ENCODE data around the gene CASQ1. TPM values are rescaled to one million over a fixed set of nuclear protein-coding genes. Genes with fewer than 3 reads are reported as not detected.

The CASQ1 gene
- total and polyA plus RNA-seq, 9 of the 15 experiments (the other 6 are each of a cell fraction or from before 2014, with no cell fraction given): not detected

DNA sequence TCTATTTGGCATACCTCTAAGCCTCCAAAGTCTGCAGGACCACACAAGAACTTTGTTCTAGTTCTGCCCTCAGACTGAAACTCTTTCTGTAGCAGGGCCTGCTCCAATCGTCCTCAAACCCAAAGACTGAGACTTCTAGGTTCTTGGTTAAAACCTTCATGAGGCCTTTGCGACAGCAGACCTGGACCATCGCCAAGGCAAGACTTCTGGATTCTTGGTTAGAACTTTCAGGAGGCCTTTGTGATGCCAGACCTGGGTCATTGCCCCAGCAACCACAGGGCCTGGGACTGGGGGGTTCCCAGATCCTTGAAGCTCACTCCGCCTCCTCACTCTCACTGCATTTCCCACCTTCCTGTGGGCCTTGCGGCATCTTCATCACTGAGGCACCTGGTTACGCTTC is 39.1 kb upstream of the CASQ1 start, which contains the start of gene ATP1A4 (continued):
- TF ChIP-seq, protein P1, sequence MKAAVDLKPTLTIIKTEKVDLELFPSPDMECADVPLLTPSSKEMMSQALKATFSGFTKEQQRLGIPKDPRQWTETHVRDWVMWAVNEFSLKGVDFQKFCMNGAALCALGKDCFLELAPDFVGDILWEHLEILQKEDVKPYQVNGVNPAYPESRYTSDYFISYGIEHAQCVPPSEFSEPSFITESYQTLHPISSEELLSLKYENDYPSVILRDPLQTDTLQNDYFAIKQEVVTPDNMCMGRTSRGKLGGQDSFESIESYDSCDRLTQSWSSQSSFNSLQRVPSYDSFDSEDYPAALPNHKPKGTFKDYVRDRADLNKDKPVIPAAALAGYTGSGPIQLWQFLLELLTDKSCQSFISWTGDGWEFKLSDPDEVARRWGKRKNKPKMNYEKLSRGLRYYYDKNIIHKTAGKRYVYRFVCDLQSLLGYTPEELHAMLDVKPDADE (conservative IDR thresholded peaks at IDR 0.05; ENCODE audit: control insufficient read depth, low read depth, low read length): no peak
- TF ChIP-seq STAT5B (CRISPR knock-in tag; IDR thresholded peaks at IDR 0.05) (no peak), ESRRB (CRISPR knock-in tag; IDR thresholded peaks at IDR 0.05; ENCODE audit: borderline replicate concordance) (no peak)
- TF ChIP-seq, protein P2, sequence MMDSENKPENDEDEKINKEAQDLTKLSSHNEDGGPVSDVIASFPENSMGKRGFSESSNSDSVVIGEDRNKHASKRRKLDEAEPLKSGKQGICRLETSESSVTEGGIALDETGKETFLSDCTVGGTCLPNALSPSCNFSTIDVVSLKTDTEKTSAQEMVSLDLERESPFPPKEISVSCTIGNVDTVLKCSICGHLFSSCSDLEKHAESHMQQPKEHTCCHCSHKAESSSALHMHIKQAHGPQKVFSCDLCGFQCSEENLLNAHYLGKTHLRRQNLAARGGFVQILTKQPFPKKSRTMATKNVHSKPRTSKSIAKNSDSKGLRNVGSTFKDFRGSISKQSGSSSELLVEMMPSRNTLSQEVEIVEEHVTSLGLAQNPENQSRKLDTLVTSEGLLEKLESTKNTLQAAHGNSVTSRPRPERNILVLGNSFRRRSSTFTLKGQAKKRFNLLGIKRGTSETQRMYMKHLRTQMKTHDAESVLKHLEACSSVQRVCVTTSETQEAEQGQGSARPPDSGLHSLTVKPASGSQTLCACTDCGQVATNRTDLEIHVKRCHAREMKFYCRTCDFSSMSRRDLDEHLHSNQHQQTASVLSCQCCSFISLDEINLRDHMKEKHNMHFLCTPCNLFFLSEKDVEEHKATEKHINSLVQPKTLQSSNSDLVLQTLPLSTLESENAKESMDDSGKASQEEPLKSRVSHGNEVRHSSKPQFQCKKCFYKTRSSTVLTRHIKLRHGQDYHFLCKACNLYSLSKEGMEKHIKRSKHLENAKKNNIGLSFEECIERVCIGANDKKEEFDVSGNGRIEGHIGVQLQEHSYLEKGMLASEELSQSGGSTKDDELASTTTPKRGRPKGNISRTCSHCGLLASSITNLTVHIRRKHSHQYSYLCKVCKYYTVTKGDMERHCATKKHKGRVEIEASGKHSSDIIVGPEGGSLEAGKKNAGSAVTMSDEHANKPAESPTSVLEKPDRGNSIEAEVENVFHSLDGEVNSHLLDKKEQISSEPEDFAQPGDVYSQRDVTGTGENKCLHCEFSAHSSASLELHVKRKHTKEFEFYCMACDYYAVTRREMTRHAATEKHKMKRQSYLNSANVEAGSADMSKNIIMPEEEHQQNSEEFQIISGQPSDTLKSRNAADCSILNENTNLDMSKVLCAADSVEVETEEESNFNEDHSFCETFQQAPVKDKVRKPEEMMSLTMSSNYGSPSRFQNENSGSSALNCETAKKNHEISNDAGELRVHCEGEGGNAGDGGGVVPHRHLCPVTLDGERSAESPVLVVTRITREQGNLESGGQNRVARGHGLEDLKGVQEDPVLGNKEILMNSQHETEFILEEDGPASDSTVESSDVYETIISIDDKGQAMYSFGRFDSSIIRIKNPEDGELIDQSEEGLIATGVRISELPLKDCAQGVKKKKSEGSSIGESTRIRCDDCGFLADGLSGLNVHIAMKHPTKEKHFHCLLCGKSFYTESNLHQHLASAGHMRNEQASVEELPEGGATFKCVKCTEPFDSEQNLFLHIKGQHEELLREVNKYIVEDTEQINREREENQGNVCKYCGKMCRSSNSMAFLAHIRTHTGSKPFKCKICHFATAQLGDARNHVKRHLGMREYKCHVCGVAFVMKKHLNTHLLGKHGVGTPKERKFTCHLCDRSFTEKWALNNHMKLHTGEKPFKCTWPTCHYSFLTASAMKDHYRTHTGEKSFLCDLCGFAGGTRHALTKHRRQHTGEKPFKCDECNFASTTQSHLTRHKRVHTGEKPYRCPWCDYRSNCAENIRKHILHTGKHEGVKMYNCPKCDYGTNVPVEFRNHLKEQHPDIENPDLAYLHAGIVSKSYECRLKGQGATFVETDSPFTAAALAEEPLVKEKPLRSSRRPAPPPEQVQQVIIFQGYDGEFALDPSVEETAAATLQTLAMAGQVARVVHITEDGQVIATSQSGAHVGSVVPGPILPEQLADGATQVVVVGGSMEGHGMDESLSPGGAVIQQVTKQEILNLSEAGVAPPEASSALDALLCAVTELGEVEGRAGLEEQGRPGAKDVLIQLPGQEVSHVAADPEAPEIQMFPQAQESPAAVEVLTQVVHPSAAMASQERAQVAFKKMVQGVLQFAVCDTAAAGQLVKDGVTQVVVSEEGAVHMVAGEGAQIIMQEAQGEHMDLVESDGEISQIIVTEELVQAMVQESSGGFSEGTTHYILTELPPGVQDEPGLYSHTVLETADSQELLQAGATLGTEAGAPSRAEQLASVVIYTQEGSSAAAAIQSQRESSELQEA (IDR thresholded peaks at IDR 0.05; ENCODE audit: low read depth): no peak

Data from K562 (cell line).